COR-L47 (cell line): ENCODE data around the gene BBS4.
"Not testable (repeated sequence)": the region's sequence is repeated elsewhere in the genome, so short reads cannot be mapped to it uniquely, and the experiment has no call there.

Experiments used
- DNase-seq: peaks from one replicate; lab custom pipeline; 2025; lab: John Stamatoyannopoulos, UW

BBS4 gene, protein sequence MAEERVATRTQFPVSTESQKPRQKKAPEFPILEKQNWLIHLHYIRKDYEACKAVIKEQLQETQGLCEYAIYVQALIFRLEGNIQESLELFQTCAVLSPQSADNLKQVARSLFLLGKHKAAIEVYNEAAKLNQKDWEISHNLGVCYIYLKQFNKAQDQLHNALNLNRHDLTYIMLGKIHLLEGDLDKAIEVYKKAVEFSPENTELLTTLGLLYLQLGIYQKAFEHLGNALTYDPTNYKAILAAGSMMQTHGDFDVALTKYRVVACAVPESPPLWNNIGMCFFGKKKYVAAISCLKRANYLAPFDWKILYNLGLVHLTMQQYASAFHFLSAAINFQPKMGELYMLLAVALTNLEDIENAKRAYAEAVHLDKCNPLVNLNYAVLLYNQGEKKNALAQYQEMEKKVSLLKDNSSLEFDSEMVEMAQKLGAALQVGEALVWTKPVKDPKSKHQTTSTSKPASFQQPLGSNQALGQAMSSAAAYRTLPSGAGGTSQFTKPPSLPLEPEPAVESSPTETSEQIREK

DNA sequence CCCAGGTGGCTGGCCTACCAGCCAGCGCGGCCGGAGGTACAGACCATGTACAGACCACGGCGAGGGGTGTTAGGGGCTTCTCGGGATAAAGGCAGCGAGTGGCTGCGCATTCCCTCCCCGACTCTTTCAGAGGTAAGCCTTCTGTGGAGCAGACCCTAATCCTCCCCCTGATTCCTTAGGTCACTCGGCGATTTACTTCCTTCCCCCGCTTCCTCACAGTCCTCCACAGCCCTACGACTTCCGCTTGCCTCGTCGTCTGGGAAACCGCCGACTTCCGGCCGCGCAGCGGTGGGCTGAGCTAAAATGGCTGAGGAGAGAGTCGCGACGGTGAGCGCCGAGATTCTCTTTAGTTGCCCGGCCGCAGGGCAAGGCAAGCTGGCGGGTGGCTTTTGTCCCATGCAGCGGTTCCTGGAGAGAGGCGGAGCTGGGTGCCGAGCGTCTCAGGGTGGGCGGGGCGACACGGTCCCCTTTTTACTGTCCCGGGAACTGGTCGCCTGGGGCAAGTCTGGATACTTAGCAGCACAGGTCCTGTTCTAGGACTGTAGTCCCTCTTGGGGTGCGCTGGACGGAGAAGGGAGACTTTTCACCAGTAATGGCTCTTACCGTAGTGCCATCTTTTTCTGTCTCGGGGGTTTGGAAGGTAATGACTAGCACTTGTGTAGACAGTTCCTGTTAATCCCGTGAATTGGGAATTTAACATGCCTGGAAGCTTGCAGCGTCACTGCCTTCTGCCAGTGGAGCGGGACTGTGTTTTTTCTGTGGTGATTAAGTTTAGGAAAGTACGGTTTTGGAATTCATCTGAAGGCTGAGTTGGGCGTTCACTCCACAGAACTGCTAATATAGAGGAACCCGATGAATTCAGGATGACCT lies at the start of gene BBS4, which contains the start of gene HIGD2B:
TSS of gene BBS4 (plus strand) at position 283 of the 870 bp plus-strand sequence. CDS start at position 304, 21 bp downstream.
TSS of gene HIGD2B (minus strand) at position 258 of the 870 bp plus-strand sequence. CDS start 9,808 bp downstream, outside the sequence.
- DNase-seq: no peak

DNA sequence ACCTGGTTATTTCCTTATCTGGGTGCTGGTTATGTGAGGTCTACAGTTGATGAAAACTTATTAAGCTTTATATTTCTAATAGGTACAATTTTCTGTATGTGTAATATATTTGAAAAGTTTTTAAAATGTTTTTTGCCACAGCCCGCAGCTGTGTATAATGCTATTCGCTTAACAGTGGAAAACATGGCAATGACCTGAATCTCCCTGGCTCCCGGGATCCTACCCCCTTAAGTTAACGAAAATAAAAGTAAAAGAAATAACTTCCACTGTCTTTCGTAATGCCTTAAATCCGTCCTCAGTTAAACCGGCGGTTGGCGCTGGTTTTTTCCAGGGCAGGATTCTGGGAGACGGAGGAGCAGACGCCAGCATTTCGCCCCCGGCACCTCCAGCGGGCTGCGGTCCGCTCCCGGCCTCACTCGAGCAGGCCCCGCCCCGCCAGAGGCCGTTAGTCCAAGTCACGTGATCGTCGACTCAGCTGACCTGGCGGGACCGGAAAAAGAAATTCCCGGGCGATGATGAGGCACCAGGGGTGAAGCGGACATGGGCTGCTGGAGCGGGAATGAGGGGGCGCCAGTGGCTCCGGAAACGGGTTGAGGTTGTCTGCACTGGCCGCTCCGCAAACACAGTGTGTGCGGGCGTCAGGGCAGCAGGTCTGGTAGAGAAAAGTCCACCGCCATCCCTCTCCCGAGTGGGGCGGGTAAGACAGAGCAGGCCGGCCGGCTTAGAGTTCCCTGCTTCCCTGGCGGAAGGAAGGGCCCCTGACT lies 49.3 kb upstream of the BBS4 start:
- not testable (repeated sequence) for DNase-seq

DNA sequence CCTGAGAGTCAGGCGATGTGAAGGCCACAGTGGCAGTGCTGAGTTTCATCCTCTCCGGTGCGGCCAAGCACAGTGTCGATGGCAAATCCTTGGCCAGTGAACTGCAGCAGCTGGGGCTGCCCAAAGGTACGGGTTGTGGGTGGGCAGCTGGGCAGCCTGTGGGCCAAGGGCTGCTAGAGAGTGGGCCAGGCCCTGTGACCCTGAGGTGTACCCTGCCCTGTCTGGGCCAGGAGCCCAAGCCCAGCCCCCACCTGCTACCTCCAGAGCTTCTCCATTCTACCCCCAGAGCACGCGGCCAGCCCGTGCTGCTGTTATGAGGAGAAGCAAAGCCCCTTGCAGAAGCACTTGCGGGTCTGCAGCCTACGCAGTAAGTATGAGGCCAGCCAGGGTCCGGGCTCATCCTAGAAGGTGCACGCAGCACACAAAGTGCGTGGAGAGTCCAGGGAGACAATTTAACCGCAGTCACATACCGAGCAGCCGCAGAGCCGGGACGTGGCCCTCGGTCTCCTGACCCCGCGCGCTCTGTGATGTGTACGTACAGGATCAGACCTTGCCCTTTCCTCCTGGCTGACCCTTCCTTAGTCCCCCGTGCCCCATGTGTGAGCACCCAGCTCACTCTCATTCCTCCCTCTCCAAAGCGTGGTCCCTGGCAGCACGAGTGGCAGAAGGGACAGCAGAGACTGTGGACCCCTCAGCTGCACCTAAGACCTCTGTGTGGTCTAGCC lies 46.1 kb upstream of the BBS4 start:
- DNase-seq: not testable (repeated sequence)

DNA sequence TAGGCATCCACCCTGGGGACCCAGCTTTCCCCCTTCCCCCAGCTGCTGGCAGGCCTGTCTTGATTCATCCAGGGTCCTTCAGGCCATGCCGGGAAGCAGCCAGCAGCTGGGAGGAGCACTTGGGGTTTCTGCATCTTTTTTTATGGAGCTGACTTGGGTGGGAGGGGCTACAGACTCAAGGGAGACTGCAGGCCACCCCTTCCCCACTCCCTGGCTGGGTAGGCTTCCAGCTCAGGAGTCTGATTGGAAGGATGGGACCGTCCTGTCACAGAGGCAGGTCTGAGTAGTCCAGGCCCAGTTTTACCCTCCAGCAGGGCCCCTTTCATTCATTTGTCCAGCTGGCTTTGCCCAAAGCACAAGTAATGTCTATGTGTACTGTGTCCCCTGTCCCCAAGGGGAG lies 43.7 kb upstream of the BBS4 start:
- DNase-seq: not testable (repeated sequence)

DNA sequence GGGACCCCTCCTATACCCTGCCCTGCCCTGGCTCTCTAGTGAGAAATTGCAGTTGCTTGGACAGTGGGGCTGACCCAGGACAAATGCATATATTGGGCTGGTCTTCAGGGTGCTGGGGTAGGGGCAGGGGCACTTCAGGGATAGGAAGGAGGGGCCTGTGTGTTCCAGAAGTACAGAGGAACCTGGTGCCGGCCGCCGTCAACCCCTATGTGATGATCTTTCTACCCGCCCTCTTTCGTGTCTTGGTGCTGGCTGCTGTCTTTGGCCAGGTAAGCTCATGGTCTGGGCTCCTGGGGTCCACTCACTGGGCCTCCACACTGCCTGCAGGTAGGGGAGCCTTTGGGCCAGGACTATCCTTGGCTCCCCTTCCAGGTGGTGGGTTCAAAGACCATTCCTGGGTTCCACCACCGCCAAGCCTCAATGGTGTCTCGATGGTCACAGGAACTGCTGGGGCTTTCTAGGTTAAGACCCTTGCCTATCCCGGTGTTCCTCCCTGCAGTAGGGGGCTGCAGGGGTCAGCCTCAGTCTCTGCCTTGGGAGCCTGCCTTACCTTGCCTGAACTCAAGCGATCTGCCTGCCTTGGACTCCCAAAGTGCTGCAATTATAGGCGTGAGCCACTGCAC lies 37.3 kb upstream of the BBS4 start:
- not testable (repeated sequence) for DNase-seq

DNA sequence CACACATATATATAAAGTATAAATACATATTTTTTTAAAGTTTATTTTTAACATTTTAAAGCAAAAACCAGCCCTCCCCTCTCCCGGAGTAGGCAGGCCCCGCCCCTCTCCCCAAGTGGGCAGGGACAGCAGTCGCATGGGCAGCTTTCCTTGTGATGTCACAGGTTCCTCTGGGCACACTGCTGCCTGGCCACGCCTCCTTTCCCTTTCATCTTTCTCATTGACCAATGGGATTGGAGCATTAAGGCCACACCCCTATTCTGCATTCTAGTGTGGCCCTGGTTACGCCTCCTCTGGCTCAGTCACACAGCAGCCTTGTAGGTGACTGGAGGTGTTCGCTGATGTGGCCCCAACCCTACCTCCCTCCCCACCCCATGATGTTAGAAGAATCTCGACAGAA lies 31.6 kb upstream of the BBS4 start, which contains the start of gene GOLGA6B:
TSS of gene GOLGA6B (plus strand) at position 301 of the 400 bp plus-strand sequence. CDS start at position 342, 41 bp downstream.
- not testable (repeated sequence) for DNase-seq

DNA sequence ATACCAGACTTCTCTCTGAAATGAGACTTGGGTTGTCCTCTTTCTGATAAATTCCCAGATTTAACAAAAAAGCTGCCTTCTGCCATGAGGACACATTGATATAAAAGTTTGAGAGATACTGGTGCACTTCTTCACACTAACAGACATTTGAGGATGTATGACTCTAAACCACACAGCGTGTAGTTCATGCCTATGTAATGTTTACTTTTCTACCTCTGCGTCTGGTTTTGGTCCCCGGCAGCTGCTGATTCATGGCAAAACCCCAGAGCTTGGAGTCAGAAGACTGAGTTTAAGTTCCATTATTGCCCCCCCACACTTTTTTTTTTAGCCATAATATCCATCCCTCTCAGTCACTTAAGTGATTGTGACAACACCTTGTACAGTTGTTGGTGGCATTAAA lies 30.0 kb upstream of the BBS4 start:
- not testable (repeated sequence) for DNase-seq

DNA sequence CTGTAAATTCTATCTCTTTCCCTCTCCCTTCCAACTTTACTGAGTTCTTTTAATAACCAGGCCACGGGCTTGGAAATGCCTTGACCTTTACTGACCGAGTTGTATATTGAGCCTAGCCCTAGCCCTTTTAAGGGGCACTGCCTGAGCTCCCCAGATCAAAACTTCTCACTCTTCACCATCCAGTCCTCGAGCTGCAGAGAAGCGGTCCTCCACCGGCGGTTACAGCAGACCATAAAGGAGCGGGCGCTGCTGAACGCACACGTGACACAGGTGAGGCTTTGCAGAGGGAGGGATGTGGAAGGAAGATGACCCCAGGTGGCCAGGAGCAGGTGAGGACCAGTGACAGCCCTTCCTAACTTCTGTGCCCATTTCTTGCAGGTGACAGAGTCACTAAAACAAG lies 24.9 kb upstream of the BBS4 start:
- not testable (repeated sequence) for DNase-seq

DNA sequence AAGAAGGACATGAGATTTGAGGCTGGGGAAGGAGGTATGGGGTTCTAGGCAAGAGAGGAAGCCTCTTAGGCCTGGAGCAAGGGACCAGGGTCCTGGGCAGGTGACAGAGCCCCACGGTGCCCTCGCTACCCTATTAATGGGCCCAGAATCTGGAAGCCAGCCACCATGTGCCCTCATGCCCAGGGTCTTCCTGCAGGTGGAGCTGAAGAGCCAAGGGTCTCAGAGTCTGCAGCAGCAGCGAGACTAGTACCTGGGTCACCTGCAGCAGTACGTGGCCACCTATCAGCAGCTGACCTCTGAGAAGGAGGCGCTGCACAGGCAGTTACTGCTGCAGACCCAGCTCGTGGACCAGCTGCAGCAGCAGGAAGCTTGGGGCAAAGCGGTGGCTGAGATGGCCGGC lies 22.1 kb upstream of the BBS4 start:
- DNase-seq: not testable (repeated sequence)

DNA sequence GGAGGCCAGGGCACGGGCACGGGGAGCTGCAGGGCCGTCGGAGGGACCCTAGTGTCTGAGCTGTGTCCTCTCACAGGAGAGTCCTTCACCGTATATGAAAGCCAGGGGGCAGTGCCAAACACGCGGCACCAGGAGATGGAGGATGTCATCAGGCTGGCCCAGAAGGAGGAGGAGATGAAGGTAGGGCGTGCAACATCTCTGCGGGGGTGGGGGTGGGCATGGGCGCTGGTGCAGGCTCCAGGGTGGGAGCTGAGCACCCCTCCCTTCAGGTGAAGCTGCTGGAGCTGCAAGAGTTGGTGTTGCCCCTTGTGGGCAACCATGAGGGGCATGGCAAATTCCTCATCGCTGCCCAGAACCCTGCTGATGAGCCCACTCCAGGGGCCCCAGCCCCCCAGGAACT lies 20.3 kb upstream of the BBS4 start:
- DNase-seq: not testable (repeated sequence)

DNA sequence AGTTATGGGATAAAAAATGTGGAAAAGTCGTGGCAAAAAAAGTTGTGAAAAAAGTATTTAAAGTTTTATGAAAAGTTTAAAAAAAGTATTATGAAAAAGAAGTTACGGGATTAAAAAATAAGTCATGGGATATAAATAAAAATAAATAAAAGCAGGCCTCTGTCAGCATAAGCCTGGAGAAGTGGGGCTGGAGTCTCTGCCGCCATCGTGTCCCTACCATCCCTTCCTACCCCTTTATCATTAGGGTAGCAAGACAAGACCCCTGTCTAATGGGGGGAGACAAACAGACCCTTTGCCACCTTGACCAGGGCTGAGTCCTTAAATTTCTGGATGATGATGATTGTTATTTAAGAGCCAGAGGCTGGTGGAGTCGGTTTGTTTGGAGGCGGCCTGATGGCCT lies 16.2 kb upstream of the BBS4 start:
- DNase-seq: not testable (repeated sequence)

DNA sequence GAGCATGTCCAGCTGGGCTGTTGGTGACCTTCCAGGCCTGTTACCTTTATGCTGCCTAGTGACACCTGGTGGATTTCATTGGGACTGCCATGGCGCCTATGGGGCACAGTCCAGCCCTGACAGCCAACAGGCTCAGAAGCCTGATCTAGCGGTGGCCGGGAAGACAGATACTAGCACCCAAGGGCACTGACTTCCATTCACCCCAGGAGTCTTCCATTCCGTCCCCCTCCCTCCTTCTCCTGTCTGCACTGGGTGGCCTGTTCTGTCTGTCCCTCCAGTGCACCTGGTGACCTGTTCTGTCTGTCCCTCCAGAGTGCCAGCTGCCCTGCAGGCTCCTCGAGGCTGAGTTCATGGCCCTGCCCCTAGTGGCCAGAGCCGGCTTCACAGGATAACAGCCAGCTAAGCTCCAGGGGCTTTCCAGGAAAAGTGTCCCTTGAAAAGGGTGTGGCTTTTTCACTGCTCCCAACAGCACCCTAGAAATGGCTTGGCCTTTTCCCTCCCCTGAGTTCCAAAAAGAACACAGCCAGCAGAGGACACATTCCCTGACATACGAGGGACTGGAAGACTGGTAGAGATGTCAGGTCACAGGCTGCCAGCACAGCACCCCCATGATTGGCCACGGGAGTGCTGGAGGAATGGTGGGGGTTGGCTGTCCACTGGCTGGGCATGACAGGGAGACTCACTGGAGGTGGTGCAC lies 15.2 kb upstream of the BBS4 start:
- DNase-seq: not testable (repeated sequence)

DNA sequence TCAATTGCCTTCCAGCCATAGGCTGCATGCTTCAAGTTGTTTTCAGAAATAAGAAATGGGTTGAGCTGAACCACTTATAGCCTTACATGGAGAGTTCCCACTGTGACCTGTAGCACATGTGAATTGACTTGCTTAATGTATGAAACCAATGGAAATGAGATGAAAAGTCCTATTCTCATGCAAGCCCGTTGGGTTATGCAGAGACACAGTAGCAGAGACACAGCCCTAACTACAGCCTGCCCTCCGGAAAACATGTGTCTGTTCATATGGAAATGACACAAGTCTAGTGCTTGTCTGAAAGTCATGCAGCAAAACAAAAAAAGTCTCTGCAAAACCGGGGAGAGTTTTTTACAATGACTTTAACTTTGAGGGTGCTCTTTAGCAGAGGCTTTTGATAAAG lies 14.5 kb upstream of the BBS4 start:
- no peak for DNase-seq

DNA sequence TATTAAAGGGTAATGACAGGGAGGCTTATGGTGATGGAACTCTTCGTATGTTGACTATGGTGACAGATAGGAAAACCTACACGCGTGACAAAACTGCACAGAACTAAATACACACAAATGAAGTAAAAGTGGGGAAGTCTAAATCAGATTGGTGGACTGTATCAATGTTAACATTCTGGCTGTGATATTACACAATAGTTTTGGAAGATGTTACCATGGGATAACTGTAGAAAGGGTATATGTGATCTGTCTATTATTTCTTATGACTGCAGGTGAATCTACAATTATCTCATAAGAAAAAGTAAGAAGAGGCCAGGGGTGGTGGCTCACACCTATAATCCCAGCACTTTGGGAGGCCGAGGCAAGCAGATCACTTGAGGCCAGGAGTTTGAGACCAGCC lies 9.2 kb upstream of the BBS4 start:
- no peak for DNase-seq

DNA sequence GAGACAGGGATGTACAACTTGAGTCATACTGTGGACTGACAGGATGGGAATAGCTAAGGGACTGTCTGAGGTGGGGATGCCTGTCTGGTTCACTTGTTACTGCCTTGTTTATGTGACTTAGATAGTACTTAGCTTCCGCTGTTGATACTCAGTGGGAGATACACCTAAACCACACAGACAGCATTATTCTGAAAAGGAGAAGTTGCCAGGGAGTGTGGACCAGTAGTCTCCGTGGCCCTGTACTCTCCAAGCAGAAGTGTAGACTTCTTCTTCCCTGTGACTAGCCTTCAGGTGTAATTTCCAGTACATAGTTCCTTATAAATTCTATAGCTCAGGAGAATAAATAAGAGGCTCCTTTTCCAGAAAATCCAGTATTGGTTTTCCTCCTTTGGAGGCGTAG lies 5.1 kb upstream of the BBS4 start:
- no peak for DNase-seq

DNA sequence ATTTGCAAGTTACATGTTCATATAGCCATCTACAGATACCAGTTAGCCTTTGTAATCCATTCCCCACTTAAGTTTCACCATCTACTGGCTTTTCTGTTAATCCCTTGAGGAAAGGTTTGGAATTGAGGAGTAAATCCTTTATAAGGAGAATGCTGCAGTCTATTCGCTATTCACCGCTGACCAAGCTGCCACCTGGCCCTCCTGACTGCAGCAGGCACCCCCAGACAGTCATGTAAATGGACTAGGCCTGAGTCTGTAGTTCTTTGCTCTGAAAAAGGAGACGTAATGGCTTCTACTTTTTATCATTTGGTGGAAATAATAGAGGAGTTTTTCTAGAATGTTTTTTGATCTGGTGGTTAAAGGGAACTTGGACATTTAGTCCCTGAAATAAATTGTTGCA lies 3.2 kb upstream of the BBS4 start:
- no peak for DNase-seq

DNA sequence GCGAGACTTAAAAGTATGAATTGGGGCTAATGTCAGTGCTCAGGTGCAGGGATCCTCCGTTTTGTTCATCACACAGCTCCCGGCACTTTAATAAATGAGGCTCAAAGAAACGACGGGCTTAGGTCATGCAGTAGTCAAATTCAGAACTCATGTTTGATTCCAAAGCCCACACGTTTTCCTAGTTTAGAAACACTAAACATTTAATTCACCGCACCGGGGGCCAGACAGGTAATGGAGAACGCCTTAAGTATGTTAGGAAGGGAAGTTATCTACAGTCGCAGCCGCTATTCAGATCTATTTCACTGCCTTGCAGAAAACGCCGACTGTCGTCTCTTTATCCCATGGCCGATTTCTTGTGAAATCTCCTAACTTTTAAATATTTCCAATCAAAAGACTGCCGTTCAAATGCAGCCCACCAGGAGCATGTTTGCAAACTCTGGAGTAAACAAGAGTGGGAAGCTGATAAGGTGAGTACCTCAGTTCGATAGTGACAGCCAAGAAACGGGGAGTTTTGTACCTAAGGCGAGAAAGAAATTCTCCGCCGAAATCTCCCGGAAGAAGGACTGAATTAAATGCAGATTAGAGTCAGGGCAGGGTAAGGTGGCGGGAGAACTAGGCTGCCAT lies 594 bp upstream of the BBS4 start:
- no peak for DNase-seq

DNA sequence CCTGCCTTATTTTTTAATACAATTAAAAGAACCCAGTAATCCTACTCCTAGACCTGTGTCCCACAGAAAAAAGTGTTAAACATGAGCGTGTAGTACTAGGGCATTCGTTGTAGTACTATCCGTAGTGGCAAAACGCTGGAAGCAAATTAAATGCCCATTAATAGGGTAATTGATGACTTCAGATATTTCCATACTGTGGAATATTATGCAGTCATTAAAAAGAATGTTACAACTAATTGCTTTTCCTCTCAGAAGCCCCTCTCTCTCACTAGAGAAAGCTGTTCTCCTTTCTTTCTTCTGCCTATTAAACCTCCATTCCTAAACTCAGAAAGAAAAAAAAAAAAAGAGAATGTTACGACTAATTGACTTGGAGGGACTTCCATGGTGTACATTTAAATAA lies 2.7 kb downstream of the BBS4 start:
- no peak for DNase-seq

DNA sequence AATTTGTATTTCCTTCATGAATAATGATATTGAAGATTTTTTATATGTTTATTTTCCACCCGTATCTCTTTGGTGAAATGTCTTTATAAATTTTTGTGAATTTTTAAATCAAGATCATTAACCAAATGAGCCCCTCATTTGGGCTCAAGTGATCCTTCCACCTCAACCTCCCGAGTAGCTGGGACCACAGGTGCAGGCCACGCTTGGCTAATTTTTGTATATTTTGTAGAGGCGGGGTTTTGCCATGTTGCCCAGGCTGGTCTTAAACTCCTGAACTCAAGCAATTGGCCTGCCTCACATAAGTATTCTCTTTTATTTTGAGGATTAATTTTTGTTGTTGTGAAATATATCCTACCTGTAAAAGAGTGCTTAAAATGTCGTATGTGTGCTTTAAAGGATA lies 4.9 kb downstream of the BBS4 start:
- no peak for DNase-seq
